B cell (primary cell): ENCODE results near the gene EGFL7. TPM values are rescaled to one million over a fixed set of nuclear protein-coding genes. Genes with fewer than 3 reads are reported as not detected.

Experiments
- ATAC-seq: fragments of 200-7000 bp; cut with Tn5 transposase; one replicate; pipeline ENCODE4 v1.10.0; 2021; ENCODE audit warnings: low read depth, mild to moderate bottlenecking, moderate number of reproducible peaks, moderate library complexity
- CTCF ChIA-PET: fragments of 350-600 bp; sonication (Branson Sonifier 250); formaldehyde crosslinking; loops from one replicate; lab custom pipeline; 2021; ENCODE audit warnings: antibody characterized with exemption, inconsistent platforms; lab: Charles Lee
- POLR2A ChIA-PET: fragments of 350-600 bp; sonication (Branson Sonifier 250); formaldehyde crosslinking; loops from one replicate; lab custom pipeline; 2021; ENCODE audit warnings: antibody characterized with exemption; lab: Charles Lee
- DNase-seq: peaks from one replicate; pipeline ENCODE4 v3.0.0; 2013
- H2AFZ ChIP-seq: 2 replicates; pipeline ENCODE4 v1.6.1; 2012; ENCODE audit warnings: mild to moderate bottlenecking, low read depth, low read length; ENCODE audit not compliant: insufficient read depth, poor library complexity, severe bottlenecking
- H3K27ac ChIP-seq, 2 donors: 1 replicate in 1 of 2; 2 replicates in 1 of 2; pipeline ENCODE4 v1.5.1; 2012 to 2013; ENCODE audit warnings: low read length in 2 of 2, mild to moderate bottlenecking in 2 of 2, moderate library complexity in 1 of 2
- H3K27me3 ChIP-seq, 4 experiments: fragments of 200-600 bp in 1 of 4; sonication (generic) in 1 of 4; replicated peaks in 1 of 4; 1 replicate in 2 of 4; 2 replicates in 2 of 4; pipeline versions ENCODE4 v1.6.1 to v1.7.0; 2013 to 2016; ENCODE audit warnings: low read length in 3 of 4, mild to moderate bottlenecking in 2 of 4, mixed read lengths in 1 of 4, moderate library complexity in 1 of 4; ENCODE audit not compliant: insufficient read depth in 4 of 4, control insufficient read depth in 3 of 4; ENCODE audit errors: control extremely low read depth in 1 of 4
- H3K36me3 ChIP-seq, 2 experiments: replicated peaks in 1 of 2; 1 replicate in 1 of 2; 2 replicates in 1 of 2; pipeline versions ENCODE4 v1.6.1 to v1.7.1; 2013; ENCODE audit warnings: low read length in 1 of 2; ENCODE audit not compliant: insufficient read depth in 2 of 2, control insufficient read depth in 1 of 2; ENCODE audit errors: control extremely low read depth in 1 of 2, extremely low read depth in 1 of 2
- H3K4me1 ChIP-seq, 2 donors: fragments of 200-600 bp in 1 of 2; sonication (generic) in 1 of 2; 1 replicate in 1 of 2; 2 replicates in 1 of 2; pipeline versions ENCODE4 v1.5.1 to v1.6.1; 2013 to 2017; ENCODE audit warnings: low read length in 2 of 2; ENCODE audit not compliant: control insufficient read depth in 2 of 2, insufficient read depth in 2 of 2
- H3K4me2 ChIP-seq: replicated peaks from 2 replicates; pipeline ENCODE3; 2012; ENCODE audit warnings: mild to moderate bottlenecking, low read depth, low read length; ENCODE audit not compliant: poor library complexity, severe bottlenecking
- H3K4me3 ChIP-seq, 5 experiments: fragments of 200-600 bp in 1 of 5; sonication (generic) in 1 of 5; 1 replicate in 3 of 5; 2 replicates in 2 of 5; pipeline versions ENCODE4 v1.5.1 to v1.7.0; 2011 to 2016; ENCODE audit warnings: low read length in 4 of 5, mild to moderate bottlenecking in 4 of 5, low read depth in 2 of 5, control low read depth in 1 of 5, moderate library complexity in 1 of 5; ENCODE audit not compliant: insufficient read depth in 1 of 5; ENCODE audit errors: control extremely low read depth in 1 of 5, extremely low read depth in 1 of 5
- H3K79me2 ChIP-seq: fragments of 200-600 bp; sonication (generic); one replicate; pipeline ENCODE4 v1.6.0; 2016; ENCODE audit warnings: low read length; ENCODE audit not compliant: control insufficient read depth, insufficient read depth
- H3K9ac ChIP-seq: fragments of 200-600 bp; sonication (generic); 2 replicates; pipeline ENCODE4 v1.6.1; 2017; ENCODE audit warnings: mild to moderate bottlenecking, low read length, moderate library complexity
- H3K9me3 ChIP-seq, 3 donors: one replicate each; pipeline versions ENCODE4 v1.6.1 to v1.7.1; 2013; ENCODE audit warnings: low read length in 2 of 3; ENCODE audit not compliant: control insufficient read depth in 2 of 3, insufficient read depth in 1 of 3; ENCODE audit errors: control extremely low read depth in 1 of 3
- H4K20me1 ChIP-seq: 2 replicates; pipeline ENCODE4 v1.6.0; 2012; ENCODE audit warnings: mild to moderate bottlenecking, low read length; ENCODE audit not compliant: insufficient read depth, control insufficient read depth, poor library complexity, severe bottlenecking
- H3K27ac Mint-ChIP-seq: one replicate; pipeline ENCODE4 v1.8.0; 2021; ENCODE audit warnings: mixed read lengths
- H3K27me3 Mint-ChIP-seq: one replicate; pipeline ENCODE4 v1.8.0; 2021; ENCODE audit warnings: mixed read lengths
- H3K4me1 Mint-ChIP-seq: one replicate; pipeline ENCODE4 v1.8.0; 2021; ENCODE audit warnings: mixed read lengths
- H3K4me3 Mint-ChIP-seq: one replicate; pipeline ENCODE4 v1.8.0; 2021; ENCODE audit warnings: mixed read lengths
- H3K9me3 Mint-ChIP-seq: one replicate; pipeline ENCODE4 v1.8.0; 2022; ENCODE audit warnings: mixed read lengths; ENCODE audit not compliant: insufficient read depth
- EZH2 ChIP-seq: IDR thresholded peaks from 2 replicates; pipeline ENCODE4 v1.6.1; 2012; ENCODE audit warnings: borderline replicate concordance, low read depth, mild to moderate bottlenecking, moderate library complexity, low read length; ENCODE audit not compliant: insufficient read depth, poor library complexity, severe bottlenecking
- WGBS: methylation state at CpG from one replicate; pipeline ENCODE4 v1.1.5; 2013; ENCODE audit warnings: missing lambda C conversion rate; ENCODE audit not compliant: insufficient coverage; 5-methylcytosine and 5-hydroxymethylcytosine counted together
- intact Hi-C: fragments of 100-400 bp; cut with micrococcal nuclease; formaldehyde crosslinking; loops from one replicate; pipeline ENCODE4 v1.10.0; 2022
- polyA plus RNA-seq: library from polyadenylated mRNA; depleted of rRNA; stranded (reverse); fragments of >200 nt; gene quantifications from 2 replicates; pipeline ENCODE4 v1.2.3, GENCODE V29; 2012
- total RNA-seq, 2 donors: library from RNA; stranded (reverse); fragments of 120-200 nt in 1 of 2; gene quantifications; 1 replicate in 1 of 2; 2 replicates in 1 of 2; pipeline versions ENCODE4 v1.2.3 to v1.2.4, GENCODE V29; 2013 to 2022
- TF ChIP-seq, protein P1 (sequence below): fragments of 200-600 bp; IDR thresholded peaks from one replicate; pipeline ENCODE4 v1.8.0; 2022; ENCODE audit warnings: antibody characterized with exemption, mild to moderate bottlenecking

Gene EGFL7
- total and polyA plus RNA-seq, 2 donors (not counting 1 experiment from before 2014, with no cell fraction given): 0.34 TPM; not detected in 1

DNA sequence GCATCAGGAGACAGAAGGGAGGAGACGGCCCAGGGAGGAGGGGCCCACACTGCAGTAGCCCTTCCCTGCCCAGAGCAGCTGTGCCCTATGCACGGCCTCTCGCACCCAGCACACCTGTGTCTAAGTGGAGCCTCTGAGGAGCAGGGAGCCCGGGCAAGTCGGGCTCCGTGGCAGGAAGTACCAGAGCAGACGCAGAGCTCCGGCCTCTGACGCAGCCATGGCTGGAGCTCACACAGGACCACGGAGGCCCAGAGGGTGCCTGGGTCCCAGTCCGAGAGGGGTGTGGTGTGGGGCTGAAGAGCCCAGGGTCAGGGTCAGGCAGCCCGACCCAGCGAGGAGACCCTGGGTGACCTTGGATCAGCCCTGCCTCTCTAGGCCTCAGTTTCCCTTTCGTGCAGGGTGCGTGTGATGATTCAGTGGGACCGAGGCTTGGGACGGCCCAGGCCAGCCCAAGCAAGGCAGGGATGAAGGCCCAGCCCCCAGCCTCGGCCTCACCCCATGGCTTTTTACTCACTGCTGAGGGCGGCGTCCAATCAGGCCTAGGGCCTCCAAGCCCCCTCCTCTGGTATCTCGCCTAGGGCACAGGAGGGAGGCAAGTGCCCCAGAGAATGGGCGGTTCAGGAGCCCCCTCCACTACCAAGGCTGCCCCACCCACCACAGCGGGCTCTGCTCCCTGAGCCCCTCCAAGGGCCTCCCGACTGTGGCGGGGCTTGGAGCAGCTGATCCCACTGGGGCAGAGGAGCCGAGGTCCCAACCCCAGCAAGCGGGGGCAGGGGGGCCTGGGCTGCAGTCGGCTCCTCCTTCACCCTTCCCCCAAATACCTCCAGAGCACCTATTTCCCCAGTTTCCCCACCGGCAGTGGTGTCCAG lies 28.8 kb downstream of the EGFL7 start:
- no peak overlapping the region for H3K4me3 Mint-ChIP-seq
- H3K27me3 Mint-ChIP-seq: peaks cover 6% of the 10 kb centered on the region
- H3K9me3 Mint-ChIP-seq: no peaks in the 10 kb centered on the region
- Histone ChIP-seq H3K9ac (no peak overlapping the region), H2AFZ (no peak overlapping the region), H3K79me2 (no peaks in the 10 kb centered on the region), H3K4me3 (no peak overlapping the region), H3K4me2 (no peak overlapping the region), H3K36me3 (no peaks in the 10 kb centered on the region), H4K20me1 (peaks cover under 1% of the 10 kb centered on the region), H3K9me3 (peaks cover 0 to 9% (median 0%) of the 10 kb centered on the region in 3 donors), H3K4me1 (peaks cover 5 to 21% of the 10 kb centered on the region in 2 donors), H3K27ac (no peak overlapping the region), H3K27me3 (peaks cover 0 to 17% (median 5%) of the 10 kb centered on the region in 4 experiments)
- ATAC-seq: no peak
- intact Hi-C loops: no loop called here
- no peak overlapping the region for H3K27ac Mint-ChIP-seq
- CTCF ChIA-PET: no interaction called here
- peaks cover 11% of the 10 kb centered on the region for H3K4me1 Mint-ChIP-seq
- POLR2A ChIA-PET: no interaction called here
- TF ChIP-seq, protein P1, sequence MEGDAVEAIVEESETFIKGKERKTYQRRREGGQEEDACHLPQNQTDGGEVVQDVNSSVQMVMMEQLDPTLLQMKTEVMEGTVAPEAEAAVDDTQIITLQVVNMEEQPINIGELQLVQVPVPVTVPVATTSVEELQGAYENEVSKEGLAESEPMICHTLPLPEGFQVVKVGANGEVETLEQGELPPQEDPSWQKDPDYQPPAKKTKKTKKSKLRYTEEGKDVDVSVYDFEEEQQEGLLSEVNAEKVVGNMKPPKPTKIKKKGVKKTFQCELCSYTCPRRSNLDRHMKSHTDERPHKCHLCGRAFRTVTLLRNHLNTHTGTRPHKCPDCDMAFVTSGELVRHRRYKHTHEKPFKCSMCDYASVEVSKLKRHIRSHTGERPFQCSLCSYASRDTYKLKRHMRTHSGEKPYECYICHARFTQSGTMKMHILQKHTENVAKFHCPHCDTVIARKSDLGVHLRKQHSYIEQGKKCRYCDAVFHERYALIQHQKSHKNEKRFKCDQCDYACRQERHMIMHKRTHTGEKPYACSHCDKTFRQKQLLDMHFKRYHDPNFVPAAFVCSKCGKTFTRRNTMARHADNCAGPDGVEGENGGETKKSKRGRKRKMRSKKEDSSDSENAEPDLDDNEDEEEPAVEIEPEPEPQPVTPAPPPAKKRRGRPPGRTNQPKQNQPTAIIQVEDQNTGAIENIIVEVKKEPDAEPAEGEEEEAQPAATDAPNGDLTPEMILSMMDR: no peak
- TF ChIP-seq EZH2: no peak
- DNase-seq: no peak
- WGBS: 93% methylated on average over 28 of the region's 29 CpGs
